CD4-positive, alpha-beta T cell treated with Interleukin-10 for 1 hour (primary cell): ENCODE measurements around the gene SP5.
"Not testable (repeated sequence)": the region's sequence is repeated elsewhere in the genome, so short reads cannot be mapped to it uniquely, and the experiment has no call there.

Experiments
- DNase-seq: peaks from one replicate; pipeline ENCODE4 v3.0.0-alpha.2; 2020

The SP5 gene

GRCh38 chr2:170711774-170712652 is 3.1 kb upstream of the SP5 start:
- no peak for DNase-seq

- no peak for DNase-seq
Measured at GRCh38 chr2:170712653-170713542, 2.2 kb upstream of the SP5 start.

DNA sequence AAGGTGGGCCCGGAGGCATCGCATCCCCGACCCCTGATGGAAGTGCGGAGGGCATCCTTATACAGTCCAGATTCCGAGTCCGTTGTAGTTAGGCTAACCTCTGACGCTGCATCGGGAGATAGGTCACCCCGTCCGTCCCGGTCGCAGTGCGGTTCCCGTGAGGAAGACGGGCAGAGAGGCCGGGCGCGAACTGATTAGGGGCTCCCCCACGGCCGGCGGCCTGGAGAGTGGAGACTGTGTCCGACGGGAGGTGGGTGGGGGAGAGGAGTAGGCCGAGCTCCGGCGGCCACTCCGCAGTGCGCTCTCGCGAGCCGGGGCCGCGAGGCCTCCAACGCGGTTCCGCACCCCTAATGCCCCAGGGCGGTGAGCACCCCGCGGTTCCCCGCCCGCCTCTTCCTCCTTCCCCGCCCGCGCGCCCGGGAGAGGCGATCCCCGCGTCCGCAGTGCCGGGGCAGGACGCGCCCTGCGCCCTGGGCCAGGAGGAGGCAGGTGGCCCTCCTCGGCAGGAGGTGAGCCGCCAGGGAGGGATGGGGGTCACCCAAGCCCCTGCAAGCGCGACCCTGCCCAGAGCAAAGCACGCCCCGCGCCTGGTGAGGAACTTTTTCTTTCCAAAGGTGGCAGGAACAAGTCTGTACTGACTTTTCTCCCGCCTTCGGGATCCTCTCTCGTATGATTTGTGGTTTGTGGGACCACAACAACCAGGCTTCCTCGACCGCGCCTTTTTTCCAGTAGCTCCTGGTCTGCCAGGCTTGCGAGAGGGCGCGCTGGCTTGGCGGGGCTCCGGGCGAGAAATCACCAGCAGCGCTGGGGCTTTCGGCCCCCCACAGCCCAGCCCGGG is 1.4 kb upstream of the SP5 start:
- DNase-seq, result no peak

DNA sequence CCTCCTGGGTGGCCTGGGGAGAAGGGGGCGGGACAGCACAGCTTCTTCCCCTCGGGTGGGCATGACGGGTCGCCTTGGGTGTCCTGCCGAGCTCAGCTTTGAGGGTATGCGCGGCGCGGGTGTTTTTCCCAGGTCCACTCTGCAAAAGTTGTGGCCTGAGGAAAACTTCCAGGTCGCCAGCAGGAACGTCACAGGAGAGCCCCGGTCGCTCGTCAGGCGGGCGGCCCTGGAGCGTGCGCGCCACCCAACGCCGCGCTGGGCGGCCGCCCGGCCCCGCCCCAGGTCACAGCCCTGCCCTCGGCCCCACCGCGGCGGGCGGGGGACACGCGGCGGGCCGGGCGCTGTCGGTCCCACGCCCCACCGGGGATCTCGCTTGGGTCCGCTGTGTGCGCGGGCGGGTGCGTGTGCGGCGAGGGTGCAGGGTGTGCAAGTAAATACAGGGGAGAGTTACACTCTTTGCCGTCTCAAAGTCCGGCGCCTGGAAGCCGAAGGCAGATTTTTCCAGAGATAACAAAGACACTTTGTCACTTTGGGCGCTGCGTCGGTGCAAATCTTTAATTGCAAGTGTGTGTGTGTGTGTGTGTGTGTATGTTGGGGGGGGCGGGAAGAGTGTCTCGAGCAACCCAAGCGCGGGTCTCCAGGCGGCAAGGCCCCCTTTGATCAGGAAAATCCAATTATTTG is 616 bp upstream of the SP5 start:
- no peak for DNase-seq

- no peak for DNase-seq
Measured at GRCh38 chr2:170715932-170716777, 1.0 kb downstream of the SP5 start.

DNA sequence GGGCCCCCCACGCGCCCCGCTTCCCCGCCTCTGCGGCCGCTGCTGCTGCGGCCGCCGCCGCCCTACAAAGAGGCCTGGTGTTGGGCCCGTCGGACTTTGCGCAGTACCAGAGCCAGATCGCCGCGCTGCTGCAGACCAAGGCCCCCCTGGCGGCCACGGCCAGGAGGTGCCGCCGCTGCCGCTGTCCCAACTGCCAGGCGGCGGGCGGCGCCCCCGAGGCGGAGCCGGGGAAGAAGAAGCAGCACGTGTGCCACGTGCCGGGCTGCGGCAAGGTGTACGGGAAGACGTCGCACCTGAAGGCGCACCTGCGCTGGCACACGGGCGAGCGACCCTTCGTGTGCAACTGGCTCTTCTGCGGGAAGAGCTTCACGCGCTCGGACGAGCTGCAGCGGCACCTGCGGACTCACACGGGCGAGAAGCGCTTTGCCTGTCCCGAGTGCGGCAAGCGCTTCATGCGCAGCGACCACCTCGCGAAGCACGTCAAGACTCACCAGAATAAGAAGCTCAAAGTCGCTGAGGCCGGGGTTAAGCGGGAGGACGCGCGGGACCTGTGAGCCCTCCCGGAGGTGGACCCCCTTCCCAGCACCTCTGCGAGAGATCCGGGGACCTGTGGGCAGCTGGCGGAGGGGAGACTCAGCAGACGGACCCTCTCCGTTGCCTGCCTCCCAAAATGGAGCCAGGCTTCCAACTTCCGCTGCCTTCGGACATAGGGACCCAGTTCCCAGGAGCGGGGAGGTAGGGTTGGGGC is 1.9 kb downstream of the SP5 start:
- no peak for DNase-seq

DNA sequence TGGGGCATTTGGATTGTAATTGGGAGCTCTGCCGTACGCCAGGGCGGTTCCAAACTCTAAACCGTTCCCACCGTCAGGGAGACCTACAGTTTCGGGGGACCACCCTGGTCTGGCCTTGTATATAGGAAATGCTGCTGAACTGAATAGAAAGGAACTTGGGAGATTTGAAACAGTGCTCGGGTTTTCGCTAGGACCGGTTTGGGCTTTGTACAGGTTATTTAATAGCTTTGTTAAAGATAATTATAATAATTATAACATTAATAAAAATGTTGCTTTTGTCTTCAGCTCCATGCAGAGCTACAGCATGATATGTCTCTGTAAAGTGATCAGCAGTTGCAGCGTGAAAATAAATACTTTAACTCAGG is 2.4 kb downstream of the SP5 start:
- DNase-seq, result no peak

DNA sequence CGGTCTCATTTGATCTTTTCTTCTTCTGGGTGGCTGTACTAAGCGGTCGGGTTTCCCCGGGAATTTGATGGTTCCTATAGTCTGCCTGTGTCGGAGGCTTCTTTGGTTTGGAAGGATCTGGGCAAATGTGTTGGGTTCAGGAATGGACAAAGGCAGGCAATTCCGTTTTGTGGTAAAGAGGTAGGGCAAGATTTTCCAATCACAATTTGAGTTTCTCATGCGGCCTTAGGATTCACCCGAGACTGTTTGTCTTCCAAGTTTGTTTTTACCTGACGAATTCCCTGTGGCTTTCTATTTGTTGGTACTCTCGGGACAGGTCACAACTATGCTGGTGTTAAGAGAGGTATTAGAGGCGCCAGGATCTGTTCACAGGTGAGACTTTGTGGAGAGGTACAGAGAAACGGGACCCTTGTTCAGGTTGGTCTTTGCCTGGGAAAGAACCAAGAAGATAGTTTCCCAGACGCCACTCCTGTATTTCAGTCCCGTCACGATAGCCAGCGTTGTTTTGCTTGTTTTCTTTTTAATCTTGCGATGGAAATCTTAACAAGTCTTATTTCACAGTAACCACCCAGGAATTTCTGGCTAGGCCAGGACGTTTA is 3.0 kb downstream of the SP5 start:
- DNase-seq, result no peak

- no peak for DNase-seq
Measured at GRCh38 chr2:170719810-170720209, 4.7 kb downstream of the SP5 start.

- DNase-seq, result no peak
Measured at GRCh38 chr2:170721678-170722077, 6.5 kb downstream of the SP5 start.

GRCh38 chr2:170722301-170722700 is 7.2 kb downstream of the SP5 start:
- DNase-seq, result no peak

DNA sequence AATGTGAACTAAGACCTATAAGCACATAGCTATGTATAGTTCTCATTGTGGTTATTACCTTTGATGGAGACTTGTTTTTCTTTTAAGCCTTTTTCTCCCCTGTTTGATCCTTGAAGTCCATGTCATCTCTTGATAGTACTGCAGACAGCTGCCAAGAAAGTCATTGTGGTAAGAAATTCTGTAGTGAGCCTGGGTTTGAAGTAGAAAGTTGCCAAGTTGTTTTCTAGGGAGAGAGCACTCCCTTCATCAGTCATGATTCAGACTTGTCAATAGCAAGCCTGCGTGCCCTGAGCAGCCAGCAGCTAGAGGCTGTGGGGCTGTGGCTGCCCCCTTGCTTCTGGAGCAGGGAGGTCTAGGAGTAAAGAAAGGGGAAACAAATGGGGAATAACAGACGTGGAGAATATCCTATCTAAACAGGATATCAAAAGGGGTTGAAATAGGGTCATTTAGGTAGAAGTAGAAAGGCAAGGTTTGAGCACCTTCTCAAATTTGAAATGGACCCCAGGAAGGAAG is 8.4 kb downstream of the SP5 start:
- DNase-seq, result no peak

DNA sequence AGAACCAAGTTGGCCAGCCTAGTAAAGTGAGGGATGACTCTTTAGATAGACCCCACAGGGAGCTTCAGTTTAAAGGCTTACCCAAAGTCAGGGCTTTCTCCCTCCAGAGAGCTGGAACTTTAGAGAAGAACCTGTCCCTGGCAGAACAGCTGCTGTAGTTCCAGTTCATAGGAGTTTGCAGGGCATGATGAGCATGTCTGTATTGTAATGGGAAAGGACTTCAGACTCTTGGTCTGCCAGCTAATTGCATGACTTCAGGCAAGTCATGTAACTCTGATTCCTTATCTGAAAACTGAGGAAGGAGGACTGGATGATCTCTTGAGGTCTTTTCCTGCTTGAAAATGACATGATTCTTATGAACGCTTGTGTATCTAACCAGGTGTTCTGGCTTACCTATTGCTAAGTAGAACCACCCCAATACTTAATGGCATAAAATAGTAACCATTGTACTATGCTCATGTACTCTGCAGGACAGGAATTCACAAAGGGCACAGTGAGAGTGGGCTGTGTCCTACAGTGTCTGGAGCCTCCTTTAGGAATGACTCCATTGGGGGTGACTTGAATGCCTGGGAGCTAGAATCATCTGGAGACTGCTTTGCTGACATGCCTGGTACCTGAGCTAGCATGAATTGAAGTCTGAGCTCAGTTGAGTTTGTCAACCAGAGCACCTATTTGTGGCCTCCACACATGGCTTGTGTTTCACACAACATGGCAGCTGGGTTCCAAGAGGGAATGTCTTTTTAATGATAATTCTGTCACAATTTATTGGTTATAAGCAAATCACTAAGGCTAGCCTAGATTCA is 18.9 kb downstream of the SP5 start:
- DNase-seq, result no peak

- not testable (repeated sequence) for DNase-seq
Measured at GRCh38 chr2:170734601-170735000, 19.5 kb downstream of the SP5 start.

GRCh38 chr2:170736628-170737027 is 21.5 kb downstream of the SP5 start:
- no peak for DNase-seq

DNA sequence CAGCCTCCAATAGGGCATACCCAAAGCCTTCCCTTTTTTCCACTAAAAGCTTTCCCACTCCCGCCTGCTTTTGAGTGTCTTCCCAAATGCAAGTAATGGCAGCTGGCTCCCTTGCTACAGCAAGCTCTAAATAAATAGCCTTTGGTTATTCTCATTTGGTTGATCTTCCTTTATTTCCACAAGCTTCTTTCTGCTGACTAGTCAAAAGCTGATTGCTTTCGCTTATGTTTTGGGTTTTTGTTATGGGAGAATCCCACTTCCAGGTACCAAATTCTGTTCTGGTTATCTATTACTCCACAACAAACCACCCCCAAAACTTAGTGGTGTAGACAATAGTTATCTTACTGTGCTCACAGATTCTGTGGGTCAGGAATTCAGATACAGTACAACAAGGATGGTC is 22.3 kb downstream of the SP5 start:
- no peak for DNase-seq

DNA sequence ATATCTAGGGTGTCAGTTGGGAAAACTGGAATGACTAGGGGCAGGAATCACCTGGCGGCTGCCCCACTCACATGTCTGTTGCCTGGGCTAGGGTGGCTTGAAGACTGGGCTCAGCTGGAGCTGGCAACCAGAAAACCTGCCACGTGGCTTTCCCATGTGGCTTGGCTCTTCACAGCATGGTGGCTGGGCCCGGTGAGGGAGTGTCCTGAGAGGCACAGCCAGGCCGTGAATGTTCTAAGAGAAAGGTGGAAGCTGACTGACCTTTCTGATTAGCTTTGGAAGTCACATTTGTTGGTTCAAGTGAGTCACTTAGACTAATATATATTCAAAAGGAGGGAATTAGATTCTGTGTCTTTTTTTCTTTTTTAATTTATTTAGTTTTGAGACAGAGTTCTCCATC is 22.7 kb downstream of the SP5 start:
- DNase-seq, result no peak

DNA sequence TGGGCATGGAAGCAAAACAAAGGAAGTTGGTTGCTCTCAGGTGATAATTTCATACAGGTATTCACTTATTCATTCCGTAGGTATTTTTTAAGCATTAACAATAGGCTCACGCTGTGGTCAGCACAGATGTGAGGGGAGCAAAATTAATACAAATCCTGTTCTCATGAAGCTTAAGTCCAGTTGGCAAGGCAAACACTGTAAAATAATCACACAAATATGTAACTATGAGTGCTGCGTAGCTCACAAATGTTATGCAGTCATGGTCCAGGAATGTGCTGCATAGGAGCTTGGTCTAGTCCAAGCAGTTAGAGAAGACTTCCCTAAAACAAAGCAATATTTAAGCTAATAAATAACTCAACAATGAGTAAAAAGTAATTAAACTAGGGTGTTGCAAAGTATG is 23.9 kb downstream of the SP5 start:
- no peak for DNase-seq

DNA sequence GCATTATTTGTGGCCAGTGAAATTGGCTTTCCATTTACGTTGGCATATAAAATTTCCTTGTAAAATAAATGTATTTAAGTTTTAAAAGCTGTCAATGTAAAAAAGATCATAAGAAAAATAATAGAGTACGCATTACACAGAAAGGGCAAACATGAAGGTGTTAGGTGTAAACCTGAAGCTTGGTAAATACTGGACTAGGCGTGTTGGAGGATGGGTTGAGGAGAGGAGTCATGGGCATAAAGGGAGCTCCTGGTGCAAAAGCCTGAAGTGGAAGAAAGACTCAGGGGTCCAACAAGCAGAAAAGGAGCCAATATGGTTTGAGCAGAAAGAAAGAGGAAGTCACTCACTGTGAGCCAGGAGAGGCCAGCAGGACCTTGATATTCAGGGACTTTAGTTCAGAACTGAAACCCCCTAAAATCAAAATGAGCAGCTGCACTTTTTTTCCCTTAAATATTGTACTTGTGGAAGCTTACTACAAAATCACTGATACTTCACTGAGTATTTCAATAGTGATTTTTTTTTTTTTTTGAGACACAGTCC is 24.4 kb downstream of the SP5 start:
- DNase-seq, result no peak
